ENCODE measurements around the gene KLF5. TPM values are rescaled to one million over a fixed set of nuclear protein-coding genes. Genes with fewer than 3 reads are reported as not detected.

The KLF5 gene
- total RNA-seq, 1 experiment from 2014 or later = 7.2 TPM

GRCh38 chr13:73073050-73073449 lies 14.2 kb downstream of the KLF5 start:
- Histone ChIP-seq H3K9me3 (ENCODE audit: low read depth, low read length, poor library complexity, severe bottlenecking) (no peaks in the 10 kb centered on the region), H3K4me3 (ENCODE audit: low read depth, low read length, poor library complexity, severe bottlenecking) (no peak overlapping the region), H3K27ac (ENCODE audit: low read depth, low read length, poor library complexity, severe bottlenecking) (peak overlapping the region; percentile 38), H3K36me3 (ENCODE audit: insufficient read depth, low read length, poor library complexity, severe bottlenecking) (no peaks in the 10 kb centered on the region), H3K4me1 (ENCODE audit: insufficient read depth, low read length, poor library complexity, severe bottlenecking) (peaks cover 42% of the 10 kb centered on the region), H3K27me3 (replicated peaks; ENCODE audit: insufficient read depth, low read depth, low read length, poor library complexity) (no peaks in the 10 kb centered on the region)
- CTCF ChIA-PET = no interaction called here
- no TSS peak for BruUV-seq (replicated peaks)
- TF ChIP-seq CTCF (conservative IDR thresholded peaks at IDR 0.05; ENCODE audit: low read depth, low read length) (no peak), EZH2 (IDR thresholded peaks at IDR 0.05; ENCODE audit: borderline replicate concordance, low read depth, low read length, poor library complexity, severe bottlenecking) (no peak)
- intact Hi-C loops (cut with micrococcal nuclease; ENCODE audit: unreplicated experiment) = no loop called here
- POLR2A ChIA-PET (ENCODE audit: low non-redundant PET) = interaction anchor here (0.8 kb wide), 1 partner anchor 48 kb away, joined by 3 read pairs; no protein-coding TSS in a partner anchor
- peak; percentile 11 for DNase-seq (ENCODE audit: low spot score)

DNA sequence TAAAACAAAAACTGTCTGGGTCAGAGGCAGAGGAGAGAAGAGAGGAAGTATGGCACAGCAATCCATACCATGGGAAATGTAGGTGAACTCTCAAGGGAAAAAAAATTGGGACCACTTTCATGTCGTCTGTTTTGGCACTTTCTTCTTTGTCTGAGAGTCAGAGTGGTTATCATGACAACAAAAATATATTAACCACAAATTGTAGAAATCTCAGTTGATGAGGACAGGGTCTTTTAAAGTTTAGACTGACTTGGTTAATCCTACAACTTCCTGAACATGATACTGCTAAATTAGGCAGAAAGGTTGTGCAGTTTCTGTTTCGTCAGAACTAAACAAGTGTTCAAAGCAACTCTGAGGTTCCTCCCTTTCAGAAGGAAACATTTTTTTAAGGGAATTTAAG lies 15.2 kb downstream of the KLF5 start:
- no peaks in the 10 kb centered on the region for H3K9me3 ChIP-seq (ENCODE audit: low read depth, low read length, poor library complexity, severe bottlenecking)
- CTCF ChIA-PET = no interaction called here
- DNase-seq (ENCODE audit: low spot score) = peak; percentile 45
- H3K27ac ChIP-seq (ENCODE audit: low read depth, low read length, poor library complexity, severe bottlenecking) = peak overlapping the region; percentile 54
- H3K4me3 ChIP-seq (ENCODE audit: low read depth, low read length, poor library complexity, severe bottlenecking) = peak overlapping the region; percentile 20
- BruUV-seq (replicated peaks) = no TSS peak
- H3K36me3 ChIP-seq (ENCODE audit: insufficient read depth, low read length, poor library complexity, severe bottlenecking) = no peaks in the 10 kb centered on the region
- H3K4me1 ChIP-seq (ENCODE audit: insufficient read depth, low read length, poor library complexity, severe bottlenecking) = peaks cover 42% of the 10 kb centered on the region
- no peak for TF ChIP-seq EZH2 (IDR thresholded peaks at IDR 0.05; ENCODE audit: borderline replicate concordance, low read depth, low read length, poor library complexity, severe bottlenecking)
- no peak for TF ChIP-seq CTCF (conservative IDR thresholded peaks at IDR 0.05; ENCODE audit: low read depth, low read length)
- POLR2A ChIA-PET (ENCODE audit: low non-redundant PET) = no interaction called here
- no peaks in the 10 kb centered on the region for H3K27me3 ChIP-seq (replicated peaks; ENCODE audit: insufficient read depth, low read depth, low read length, poor library complexity)
- intact Hi-C loops (cut with micrococcal nuclease; ENCODE audit: unreplicated experiment) = no loop called here

GRCh38 chr13:73074926-73075325 lies 16.1 kb downstream of the KLF5 start:
- Histone ChIP-seq H3K36me3 (ENCODE audit: insufficient read depth, low read length, poor library complexity, severe bottlenecking) (no peaks in the 10 kb centered on the region), H3K27me3 (replicated peaks; ENCODE audit: insufficient read depth, low read depth, low read length, poor library complexity) (no peaks in the 10 kb centered on the region), H3K27ac (ENCODE audit: low read depth, low read length, poor library complexity, severe bottlenecking) (no peak overlapping the region), H3K4me3 (ENCODE audit: low read depth, low read length, poor library complexity, severe bottlenecking) (no peak overlapping the region), H3K4me1 (ENCODE audit: insufficient read depth, low read length, poor library complexity, severe bottlenecking) (peaks cover 42% of the 10 kb centered on the region), H3K9me3 (ENCODE audit: low read depth, low read length, poor library complexity, severe bottlenecking) (no peaks in the 10 kb centered on the region)
- CTCF ChIA-PET = no interaction called here
- no TSS peak for BruUV-seq (replicated peaks)
- no peak for DNase-seq (ENCODE audit: low spot score)
- POLR2A ChIA-PET (ENCODE audit: low non-redundant PET) = no interaction called here
- TF ChIP-seq EZH2 (IDR thresholded peaks at IDR 0.05; ENCODE audit: borderline replicate concordance, low read depth, low read length, poor library complexity, severe bottlenecking) (no peak), CTCF (conservative IDR thresholded peaks at IDR 0.05; ENCODE audit: low read depth, low read length) (no peak)
- intact Hi-C loops (cut with micrococcal nuclease; ENCODE audit: unreplicated experiment) = no loop called here
